ENCODE data around the gene TEX53. TPM values are rescaled to one million over a fixed set of nuclear protein-coding genes. Genes with fewer than 3 reads are reported as not detected.

Gene TEX53
- polyA plus RNA-seq, 1 donor from 2014 or later = not detected

DNA sequence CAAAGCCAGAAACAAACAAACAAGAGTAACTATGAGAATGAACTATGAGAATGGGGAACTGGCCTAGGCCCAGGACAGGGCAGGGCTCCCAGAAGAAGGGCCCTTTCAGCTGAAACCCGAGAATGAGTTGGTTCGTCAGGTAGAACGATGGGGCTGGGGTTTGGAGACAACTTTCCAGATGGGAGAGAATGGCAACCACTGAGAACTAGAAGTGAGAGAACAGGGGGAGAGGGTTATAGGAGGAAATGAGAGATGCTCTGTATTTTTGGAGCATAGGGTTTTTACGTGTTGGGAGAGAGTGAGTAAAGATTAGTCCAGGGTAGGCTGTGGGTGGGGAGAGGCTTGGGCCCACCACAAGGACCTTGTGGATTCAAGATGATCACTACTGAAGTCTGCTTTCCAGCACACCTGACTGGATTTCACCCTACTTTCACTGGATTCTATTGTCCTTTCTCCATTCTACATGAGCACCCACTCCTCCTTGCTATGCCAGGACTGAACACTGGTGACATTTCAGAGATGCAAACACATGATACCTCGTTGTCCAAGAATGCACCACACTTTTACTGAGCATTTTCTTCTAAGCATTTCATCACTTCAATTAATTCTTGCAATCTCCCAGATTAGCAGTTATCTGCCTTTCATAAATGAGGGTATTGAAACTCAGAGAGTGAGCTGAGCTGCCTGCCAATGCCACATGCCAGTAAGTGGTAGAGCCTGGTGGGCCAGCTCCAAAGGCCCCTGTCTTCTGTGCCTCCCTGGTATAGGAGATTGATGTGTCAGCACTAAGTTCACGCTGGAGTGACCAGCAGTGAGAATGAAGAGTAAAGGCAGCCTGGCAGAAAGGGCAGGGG is 49.7 kb downstream of the TEX53 start:
- no peaks in the 10 kb centered on the region for H4K20me1 ChIP-seq (ENCODE audit: insufficient read depth)
- H3K4me3 ChIP-seq (ENCODE audit: low read length) = no peak overlapping the region
- TF ChIP-seq SMC3 (conservative IDR thresholded peaks at IDR 0.05; ENCODE audit: poor library complexity) (no peak), TAF1 (IDR thresholded peaks at IDR 0.05; ENCODE audit: low read depth) (no peak), POLR2AphosphoS5 (IDR thresholded peaks at IDR 0.05) (no peak), MXI1 (conservative IDR thresholded peaks at IDR 0.05; ENCODE audit: poor library complexity, severe bottlenecking) (no peak), CTCF (IDR thresholded peaks at IDR 0.05; ENCODE audit: poor library complexity, severe bottlenecking) (no peak), EP300 (conservative IDR thresholded peaks at IDR 0.05; ENCODE audit: poor library complexity, severe bottlenecking) (no peak), EZH2 (IDR thresholded peaks at IDR 0.05; ENCODE audit: borderline replicate concordance, insufficient read depth, low read length, poor library complexity, severe bottlenecking) (no peak)
- no peak overlapping the region for H3K4me2 ChIP-seq (ENCODE audit: low read length)
- no peaks in the 10 kb centered on the region for H3K79me2 ChIP-seq (replicated peaks; ENCODE audit: insufficient read depth, low read length)
- no peaks in the 10 kb centered on the region for H3K9me2 ChIP-seq (ENCODE audit: insufficient read depth, low read length)
- no peaks in the 10 kb centered on the region for H3F3A ChIP-seq (ENCODE audit: insufficient read depth, low read length, poor library complexity, severe bottlenecking)
- no peak overlapping the region for H2AFZ ChIP-seq (ENCODE audit: low read depth, low read length)
- H3K36me3 ChIP-seq (ENCODE audit: insufficient read depth, low read length) = no peaks in the 10 kb centered on the region
- no peak overlapping the region for H3K9ac ChIP-seq (ENCODE audit: low read length)
- no peaks in the 10 kb centered on the region for H3K27me3 ChIP-seq (ENCODE audit: insufficient read depth, low read depth, low read length)
- no peak overlapping the region for H3K27ac ChIP-seq (ENCODE audit: low read length)
- no peaks in the 10 kb centered on the region for H3K9me3 ChIP-seq (ENCODE audit: low read length)

- Histone ChIP-seq H3K4me2 (ENCODE audit: low read length) (no peak overlapping the region), H4K20me1 (ENCODE audit: insufficient read depth) (no peaks in the 10 kb centered on the region), H3K9me3 (ENCODE audit: low read length) (no peaks in the 10 kb centered on the region), H3K9ac (ENCODE audit: low read length) (no peak overlapping the region), H3K9me2 (ENCODE audit: insufficient read depth, low read length) (no peaks in the 10 kb centered on the region), H2AFZ (ENCODE audit: low read depth, low read length) (no peak overlapping the region), H3K27me3 (ENCODE audit: insufficient read depth, low read depth, low read length) (no peaks in the 10 kb centered on the region), H3K36me3 (ENCODE audit: insufficient read depth, low read length) (no peaks in the 10 kb centered on the region), H3F3A (ENCODE audit: insufficient read depth, low read length, poor library complexity, severe bottlenecking) (no peaks in the 10 kb centered on the region), H3K79me2 (replicated peaks; ENCODE audit: insufficient read depth, low read length) (no peaks in the 10 kb centered on the region), H3K27ac (ENCODE audit: low read length) (no peak overlapping the region), H3K4me3 (ENCODE audit: low read length) (no peak overlapping the region)
- TF ChIP-seq POLR2AphosphoS5 (IDR thresholded peaks at IDR 0.05) (no peak), CTCF (IDR thresholded peaks at IDR 0.05; ENCODE audit: poor library complexity, severe bottlenecking) (no peak), EZH2 (IDR thresholded peaks at IDR 0.05; ENCODE audit: borderline replicate concordance, insufficient read depth, low read length, poor library complexity, severe bottlenecking) (no peak), MXI1 (conservative IDR thresholded peaks at IDR 0.05; ENCODE audit: poor library complexity, severe bottlenecking) (no peak), RAD21 (conservative IDR thresholded peaks at IDR 0.05) (no peak)
These were observed 50.9 kb downstream of the TEX53 start for GRCh38 chr9:114606597-114607207.

Small RNA genes lying within 50 kb of the gene (small RNA-seq; reads per million reads assigned to genes)
- 0 to 1.2 (median 0) reads per million in 3 experiments for gene RF00019

Other genes with a start within 250 kb of the TEX53 start
- gene WHRN, start 152.3 kb downstream of the TEX53 start, polyA plus RNA-seq = 2.5 and 4.6 TPM in 2 replicates
- 699 and 802 TPM in 2 replicates for gene ATP6V1G1, start 70.0 kb downstream of the TEX53 start, polyA plus RNA-seq
- gene TMEM268, start 46.5 kb downstream of the TEX53 start, polyA plus RNA-seq = 8.5 TPM in 2 replicates
- not detected in 2 replicates for gene TEX48, start 24.4 kb upstream of the TEX53 start, polyA plus RNA-seq
- gene TNFSF15, start 148.2 kb upstream of the TEX53 start, polyA plus RNA-seq = not detected in 2 replicates